ENCODE measurements around the gene B4GALNT3. TPM values are rescaled to one million over a fixed set of nuclear protein-coding genes. Genes with fewer than 3 reads are reported as not detected.

Gene B4GALNT3
- total and polyA plus RNA-seq, 12 donors = 14.1 to 58.7 (median 36.5) TPM

GRCh38 chr12:524167-524951 is 64.6 kb downstream of the B4GALNT3 start:
- intact Hi-C loops (cut with DNase I) = no loop called here
- H3K9me3 ChIP-seq = no peaks in the 10 kb centered on the region
- peaks cover 0 to 14% (median 0%) of the 10 kb centered on the region in 7 donors for H3K27me3 ChIP-seq
- WGBS, 2 donors = 65 to 70% methylated on average over 10 of the region's 10 CpGs
- no peak overlapping the region for H3K4me3 ChIP-seq
- no peak overlapping the region for H3K27ac ChIP-seq
- no peak for ATAC-seq
- no peaks in the 10 kb centered on the region for H3K36me3 ChIP-seq
- DNase-seq = no peak
- peaks cover 0 to 27% (median 6%) of the 10 kb centered on the region in 9 donors for H3K4me1 ChIP-seq
- TF ChIP-seq CTCF (IDR thresholded peaks at IDR 0.05) = no peak

GRCh38 chr12:526089-526488 is 66.3 kb downstream of the B4GALNT3 start:
- TF ChIP-seq CTCF (IDR thresholded peaks at IDR 0.05) = no peak
- Histone ChIP-seq H3K4me3 (no peak overlapping the region), H3K27ac (no peak overlapping the region), H3K36me3 (no peaks in the 10 kb centered on the region), H3K9me3 (no peaks in the 10 kb centered on the region), H3K27me3 (peaks cover 0 to 2% (median 0%) of the 10 kb centered on the region in 7 donors), H3K4me1 (peaks cover 0 to 27% (median 6%) of the 10 kb centered on the region in 9 donors)
- WGBS, 2 donors = 80 to 82% methylated on average over 6 of the region's 6 CpGs
- DNase-seq (no peak), ATAC-seq (no peak)
- intact Hi-C loops (cut with DNase I) = no loop called here

GRCh38 chr12:527241-527640 is 67.5 kb downstream of the B4GALNT3 start:
- WGBS, 2 donors = 66 to 73% methylated on average over 7 of the region's 7 CpGs
- Histone ChIP-seq H3K27ac (no peak overlapping the region), H3K4me1 (peaks cover 0 to 22% (median 6%) of the 10 kb centered on the region in 9 donors), H3K27me3 (no peaks in the 10 kb centered on the region), H3K36me3 (no peaks in the 10 kb centered on the region), H3K9me3 (peaks cover 0 to 7% (median 0%) of the 10 kb centered on the region in 11 donors), H3K4me3 (no peak overlapping the region)
- DNase-seq (no peak), ATAC-seq (no peak)
- intact Hi-C loops (cut with DNase I) = no loop called here
- no peak for TF ChIP-seq CTCF (IDR thresholded peaks at IDR 0.05)

GRCh38 chr12:527729-528128 is 68.0 kb downstream of the B4GALNT3 start:
- Histone ChIP-seq H3K27ac (no peak overlapping the region), H3K4me1 (peaks cover 0 to 22% (median 6%) of the 10 kb centered on the region in 9 donors), H3K4me3 (no peak overlapping the region), H3K36me3 (no peaks in the 10 kb centered on the region), H3K9me3 (peaks cover 0 to 11% (median 0%) of the 10 kb centered on the region in 11 donors), H3K27me3 (no peaks in the 10 kb centered on the region)
- 68 to 76% methylated on average over 4 of the region's 4 CpGs for WGBS, 2 donors
- ATAC-seq (no peak), DNase-seq (no peak)
- intact Hi-C loops (cut with DNase I) = no loop called here
- no peak for TF ChIP-seq CTCF (IDR thresholded peaks at IDR 0.05)
